NB4 (cell line): ENCODE data around the gene F7.

Experiments used
- POLR2A ChIP-seq: IDR thresholded peaks from 2 replicates; pipeline ENCODE4 v1.6.1; 2011; ENCODE audit warnings: mild to moderate bottlenecking; ENCODE audit not compliant: insufficient read length; ENCODE audit errors: extremely low read depth
- TF ChIP-seq, protein P1 (sequence below): IDR thresholded peaks from one replicate; pipeline ENCODE4 v1.5.1; 2012; ENCODE audit warnings: low read depth, low read length

GRCh38 chr13:113083022-113083373, 22.6 kb upstream of the F7 start:
- TF ChIP-seq, protein P1, sequence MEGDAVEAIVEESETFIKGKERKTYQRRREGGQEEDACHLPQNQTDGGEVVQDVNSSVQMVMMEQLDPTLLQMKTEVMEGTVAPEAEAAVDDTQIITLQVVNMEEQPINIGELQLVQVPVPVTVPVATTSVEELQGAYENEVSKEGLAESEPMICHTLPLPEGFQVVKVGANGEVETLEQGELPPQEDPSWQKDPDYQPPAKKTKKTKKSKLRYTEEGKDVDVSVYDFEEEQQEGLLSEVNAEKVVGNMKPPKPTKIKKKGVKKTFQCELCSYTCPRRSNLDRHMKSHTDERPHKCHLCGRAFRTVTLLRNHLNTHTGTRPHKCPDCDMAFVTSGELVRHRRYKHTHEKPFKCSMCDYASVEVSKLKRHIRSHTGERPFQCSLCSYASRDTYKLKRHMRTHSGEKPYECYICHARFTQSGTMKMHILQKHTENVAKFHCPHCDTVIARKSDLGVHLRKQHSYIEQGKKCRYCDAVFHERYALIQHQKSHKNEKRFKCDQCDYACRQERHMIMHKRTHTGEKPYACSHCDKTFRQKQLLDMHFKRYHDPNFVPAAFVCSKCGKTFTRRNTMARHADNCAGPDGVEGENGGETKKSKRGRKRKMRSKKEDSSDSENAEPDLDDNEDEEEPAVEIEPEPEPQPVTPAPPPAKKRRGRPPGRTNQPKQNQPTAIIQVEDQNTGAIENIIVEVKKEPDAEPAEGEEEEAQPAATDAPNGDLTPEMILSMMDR, result no peak
- TF ChIP-seq POLR2A, result no peak
